Esophagus squamous epithelium (tissue), 4 donors: ENCODE results near the gene PRSS57.

Experiments used
- POLR2A ChIP-seq, 4 donors: fragments of 450-650 bp; IDR thresholded peaks; one replicate each; pipeline ENCODE4 v1.6.1; 2017; ENCODE audit warnings: antibody characterized with exemption in 4 of 4, mild to moderate bottlenecking in 4 of 4, moderate library complexity in 3 of 4
- TF ChIP-seq, protein P1 (sequence below), 6 experiments: fragments of 450-650 bp in 4 of 6; fragments of 200-600 bp in 2 of 6; sonication (generic) in 2 of 6; IDR thresholded peaks; one replicate each; pipeline ENCODE4 v1.5.1; 2016 to 2019; ENCODE audit warnings: antibody characterized with exemption in 6 of 6, mild to moderate bottlenecking in 4 of 6, moderate library complexity in 4 of 6

DNA sequence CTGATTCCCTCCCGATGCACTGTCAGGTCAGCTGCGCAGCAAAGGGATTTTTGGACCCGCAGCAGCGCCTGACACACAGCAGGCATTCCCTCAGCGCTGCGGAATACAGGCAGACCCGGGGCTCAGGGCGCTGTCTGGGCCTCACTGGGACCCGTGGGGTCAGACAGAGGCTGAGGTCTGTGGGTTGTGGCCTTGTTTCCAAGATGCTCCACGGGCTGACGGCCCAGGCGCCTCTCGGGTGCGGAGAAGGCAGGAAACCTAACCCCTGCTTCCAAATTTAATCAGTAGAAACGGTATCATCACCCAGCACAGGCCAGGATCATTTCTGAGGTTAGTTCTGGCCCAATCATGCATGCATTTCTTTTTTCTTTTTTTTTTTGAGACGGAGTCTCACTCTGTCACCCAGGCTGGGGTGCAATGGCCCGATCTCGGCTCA, 31.6 kb downstream of the PRSS57 start:
- TF ChIP-seq, protein P1, sequence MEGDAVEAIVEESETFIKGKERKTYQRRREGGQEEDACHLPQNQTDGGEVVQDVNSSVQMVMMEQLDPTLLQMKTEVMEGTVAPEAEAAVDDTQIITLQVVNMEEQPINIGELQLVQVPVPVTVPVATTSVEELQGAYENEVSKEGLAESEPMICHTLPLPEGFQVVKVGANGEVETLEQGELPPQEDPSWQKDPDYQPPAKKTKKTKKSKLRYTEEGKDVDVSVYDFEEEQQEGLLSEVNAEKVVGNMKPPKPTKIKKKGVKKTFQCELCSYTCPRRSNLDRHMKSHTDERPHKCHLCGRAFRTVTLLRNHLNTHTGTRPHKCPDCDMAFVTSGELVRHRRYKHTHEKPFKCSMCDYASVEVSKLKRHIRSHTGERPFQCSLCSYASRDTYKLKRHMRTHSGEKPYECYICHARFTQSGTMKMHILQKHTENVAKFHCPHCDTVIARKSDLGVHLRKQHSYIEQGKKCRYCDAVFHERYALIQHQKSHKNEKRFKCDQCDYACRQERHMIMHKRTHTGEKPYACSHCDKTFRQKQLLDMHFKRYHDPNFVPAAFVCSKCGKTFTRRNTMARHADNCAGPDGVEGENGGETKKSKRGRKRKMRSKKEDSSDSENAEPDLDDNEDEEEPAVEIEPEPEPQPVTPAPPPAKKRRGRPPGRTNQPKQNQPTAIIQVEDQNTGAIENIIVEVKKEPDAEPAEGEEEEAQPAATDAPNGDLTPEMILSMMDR (IDR thresholded peaks at IDR 0.05) = peak in 1 of 6 experiments; percentile 5
- TF ChIP-seq POLR2A (IDR thresholded peaks at IDR 0.05) = no peak
